Hair follicle dermal papilla cell (primary cell): ENCODE measurements around the gene NOL12. TPM values are rescaled to one million over a fixed set of nuclear protein-coding genes. Genes with fewer than 3 reads are reported as not detected.

ENCODE experiments used
- small RNA-seq: library from RNA; depleted of rRNA; stranded (forward); fragments of <200 nt; gene quantifications from one replicate; pipeline ENCODE3, GENCODE V24; 2012
- total RNA-seq: library from RNA; depleted of rRNA; stranded (reverse); fragments of >200 nt; gene quantifications from 2 replicates; pipeline ENCODE4 v1.2.3, GENCODE V29; 2012

Gene NOL12
- total RNA-seq: 9.6 and 13.8 TPM in 2 replicates

GRCh38 chr22:37686002-37686982 is at the start of gene NOL12:
Gene NOL12 (plus strand): TSS chr22:37686343. CDS start chr22:37686393, 50 bp downstream.

GRCh38 chr22:37639070-37639760 is 46.9 kb upstream of the NOL12 start, which contains the start of gene SH3BP1:
Gene SH3BP1 (plus strand): TSS chr22:37639669. CDS start chr22:37639788, 119 bp downstream.

DNA sequence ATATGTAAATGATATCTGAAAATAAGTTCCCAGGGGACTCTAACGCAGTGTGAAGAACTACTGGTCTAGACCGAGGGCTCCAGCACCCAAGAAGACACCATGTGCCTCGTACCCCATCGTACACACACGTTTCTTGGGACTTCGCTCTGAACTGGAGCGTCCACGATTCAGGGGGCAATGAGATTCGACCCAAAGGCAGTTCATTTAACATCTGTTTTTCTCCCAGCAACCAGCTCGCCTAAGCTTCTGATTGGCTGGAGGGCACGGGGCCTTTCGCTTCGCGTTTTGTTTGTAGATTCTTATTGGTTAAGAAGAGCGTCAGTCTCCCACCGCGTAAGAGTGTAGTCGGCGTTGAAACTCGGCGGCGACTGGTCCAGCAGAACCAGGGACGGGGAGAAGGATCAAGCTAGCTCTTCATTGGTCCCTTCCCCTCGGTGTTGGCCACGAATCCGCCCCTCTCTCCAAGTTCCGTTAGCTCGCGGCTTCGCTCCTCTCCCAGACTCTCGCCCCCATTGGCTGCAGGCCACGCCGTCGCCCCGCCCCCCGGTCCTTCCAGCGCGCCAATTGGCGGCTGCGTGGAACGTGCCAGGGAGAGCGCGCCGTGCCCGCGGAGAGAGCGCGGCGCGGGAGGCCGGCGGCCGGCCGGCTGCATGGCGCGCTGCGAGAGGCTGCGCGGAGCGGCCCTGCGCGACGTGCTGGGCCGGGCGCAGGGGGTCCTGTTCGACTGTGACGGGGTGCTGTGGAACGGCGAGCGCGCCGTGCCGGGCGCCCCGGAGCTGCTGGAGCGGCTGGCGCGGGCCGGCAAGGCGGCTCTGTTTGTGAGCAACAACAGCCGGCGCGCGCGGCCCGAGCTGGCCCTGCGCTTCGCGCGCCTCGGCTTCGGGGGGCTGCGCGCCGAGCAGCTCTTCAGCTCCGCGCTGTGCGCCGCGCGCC is 27.7 kb upstream of the NOL12 start, which contains the start of gene PDXP:
Gene PDXP, plus strand, starts transcription at position 591 of the 933 bp plus-strand sequence. Its CDS starts 60 bp downstream, at position 651.

GRCh38 chr22:37674951-37675929 is 10.9 kb upstream of the NOL12 start, which contains the start of gene LGALS1:
Gene LGALS1 (plus strand): TSS chr22:37675636. CDS start chr22:37675703, 67 bp downstream.

GRCh38 chr22:37696657-37697537 is 10.8 kb downstream of the NOL12 start, which contains the start of gene TRIOBP:
Gene TRIOBP (plus strand): TSS chr22:37697048. CDS start chr22:37701366, 4,318 bp downstream.

Small RNA genes within 50 kb of the gene (small RNA-seq; reads per million reads assigned to genes)
- not detected for gene RN7SL385P

Other genes starting within 250 kb of the NOL12 start
- 0.16 TPM in 1 of 2 replicates, not detected in the other for gene MFNG, start 200.0 kb upstream of the NOL12 start, total RNA-seq
- gene CARD10, start 166.9 kb upstream of the NOL12 start, total RNA-seq: 11.9 and 17.4 TPM in 2 replicates
- 41.7 and 53.3 TPM in 2 replicates for gene CDC42EP1, start 125.9 kb upstream of the NOL12 start, total RNA-seq
- gene LGALS2, start 106.3 kb upstream of the NOL12 start, total RNA-seq: not detected in 2 replicates
- 34.5 and 43.8 TPM in 2 replicates for gene GGA1, start 77.5 kb upstream of the NOL12 start, total RNA-seq
- gene SH3BP1, start 46.7 kb upstream of the NOL12 start, total RNA-seq: 4.0 and 5.4 TPM in 2 replicates
- 4.6 and 5.5 TPM in 2 replicates for gene PDXP, start 27.6 kb upstream of the NOL12 start, total RNA-seq
- gene LGALS1, start 10.7 kb upstream of the NOL12 start, total RNA-seq: 3,488 and 6,007 TPM in 2 replicates
- gene TRIOBP, start 10.7 kb downstream of the NOL12 start, total RNA-seq: 103 and 138 TPM in 2 replicates
- gene GCAT, start 121.6 kb downstream of the NOL12 start, total RNA-seq: 20.6 and 21.0 TPM in 2 replicates
- gene GALR3, start 137.0 kb downstream of the NOL12 start, total RNA-seq: not detected in 2 replicates
- 27.9 and 39.4 TPM in 2 replicates for gene ANKRD54, start 158.0 kb downstream of the NOL12 start, total RNA-seq
- 376 and 379 TPM in 2 replicates for gene EIF3L, start 163.1 kb downstream of the NOL12 start, total RNA-seq
- 60.8 and 84.4 TPM in 2 replicates for gene MICALL1, start 220.0 kb downstream of the NOL12 start, total RNA-seq